HL-60 (cell line): ENCODE measurements around the gene CPSF2.

ENCODE experiments used
- POLR2AphosphoS5 ChIP-seq: IDR thresholded peaks from 2 replicates; pipeline ENCODE4 v1.6.1; 2012; ENCODE audit warnings: low read depth
- TF ChIP-seq, protein P1 (sequence below): IDR thresholded peaks from one replicate; pipeline ENCODE4 v1.5.1; 2011; ENCODE audit warnings: low read length, control low read depth, inconsistent platforms; ENCODE audit not compliant: insufficient read depth

GRCh38 chr14:92175811-92176210, 54.0 kb downstream of the CPSF2 start:
- TF ChIP-seq, protein P1, sequence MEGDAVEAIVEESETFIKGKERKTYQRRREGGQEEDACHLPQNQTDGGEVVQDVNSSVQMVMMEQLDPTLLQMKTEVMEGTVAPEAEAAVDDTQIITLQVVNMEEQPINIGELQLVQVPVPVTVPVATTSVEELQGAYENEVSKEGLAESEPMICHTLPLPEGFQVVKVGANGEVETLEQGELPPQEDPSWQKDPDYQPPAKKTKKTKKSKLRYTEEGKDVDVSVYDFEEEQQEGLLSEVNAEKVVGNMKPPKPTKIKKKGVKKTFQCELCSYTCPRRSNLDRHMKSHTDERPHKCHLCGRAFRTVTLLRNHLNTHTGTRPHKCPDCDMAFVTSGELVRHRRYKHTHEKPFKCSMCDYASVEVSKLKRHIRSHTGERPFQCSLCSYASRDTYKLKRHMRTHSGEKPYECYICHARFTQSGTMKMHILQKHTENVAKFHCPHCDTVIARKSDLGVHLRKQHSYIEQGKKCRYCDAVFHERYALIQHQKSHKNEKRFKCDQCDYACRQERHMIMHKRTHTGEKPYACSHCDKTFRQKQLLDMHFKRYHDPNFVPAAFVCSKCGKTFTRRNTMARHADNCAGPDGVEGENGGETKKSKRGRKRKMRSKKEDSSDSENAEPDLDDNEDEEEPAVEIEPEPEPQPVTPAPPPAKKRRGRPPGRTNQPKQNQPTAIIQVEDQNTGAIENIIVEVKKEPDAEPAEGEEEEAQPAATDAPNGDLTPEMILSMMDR: no peak
- TF ChIP-seq POLR2AphosphoS5: no peak
